Stimulated activated CD4-positive, alpha-beta T cell treated with anti-CD3 and anti-CD28 coated beads, Interleukin-4, amount 100 ng/mL, for 48 hours (primary cell): ENCODE results near the gene NR2F1-AS1.
"Not testable (repeated sequence)": the region's sequence is repeated elsewhere in the genome, so short reads cannot be mapped to it uniquely, and the experiment has no call there.

ENCODE experiments used
- DNase-seq, 2 donors: peaks; one replicate each; pipeline ENCODE4 v3.0.0-alpha.2; 2020; ENCODE audit warnings: low read depth in 2 of 2

NR2F1-AS1 gene

GRCh38 chr5:93430118-93430517, 150.9 kb downstream of the NR2F1-AS1 start:
- DNase-seq = no peak

DNA sequence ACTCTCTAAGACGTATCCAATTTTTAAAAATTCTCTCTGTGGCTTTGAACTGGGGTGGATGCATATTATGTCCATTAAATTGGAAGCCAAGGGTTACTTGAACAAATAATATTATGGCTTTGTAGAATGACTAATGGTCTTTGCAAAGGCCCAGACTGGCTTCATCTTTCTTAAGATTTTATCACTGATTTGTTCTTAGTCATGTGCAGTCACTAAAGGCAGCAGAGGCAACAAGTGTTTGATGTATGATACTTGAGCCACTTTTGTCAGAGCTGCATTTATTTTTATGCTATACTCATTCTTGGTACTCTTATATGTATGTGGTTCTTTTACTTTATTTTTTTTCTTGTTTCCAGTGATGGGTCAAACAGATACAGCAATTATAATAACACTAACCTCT, 152.2 kb downstream of the NR2F1-AS1 start:
- DNase-seq = no peak

DNA sequence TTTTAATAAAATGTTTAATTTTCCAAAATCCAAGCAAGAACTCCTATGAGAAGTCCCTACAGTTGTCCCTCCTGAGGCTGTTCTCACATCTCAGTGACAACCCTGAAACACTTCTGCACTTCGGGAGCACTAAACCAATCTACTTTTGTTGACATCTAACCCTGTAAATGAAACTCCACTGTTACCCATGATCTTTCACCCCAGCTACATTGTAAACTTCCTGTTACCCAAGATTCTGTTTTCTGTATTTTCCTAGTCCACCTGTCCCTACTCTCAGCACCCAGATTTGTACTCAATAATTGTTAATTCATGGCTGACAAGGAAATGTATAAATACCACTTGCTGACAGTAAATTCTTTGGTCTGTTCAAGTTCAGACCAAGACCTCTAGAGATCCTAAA, 153.7 kb downstream of the NR2F1-AS1 start:
- DNase-seq = no peak

DNA sequence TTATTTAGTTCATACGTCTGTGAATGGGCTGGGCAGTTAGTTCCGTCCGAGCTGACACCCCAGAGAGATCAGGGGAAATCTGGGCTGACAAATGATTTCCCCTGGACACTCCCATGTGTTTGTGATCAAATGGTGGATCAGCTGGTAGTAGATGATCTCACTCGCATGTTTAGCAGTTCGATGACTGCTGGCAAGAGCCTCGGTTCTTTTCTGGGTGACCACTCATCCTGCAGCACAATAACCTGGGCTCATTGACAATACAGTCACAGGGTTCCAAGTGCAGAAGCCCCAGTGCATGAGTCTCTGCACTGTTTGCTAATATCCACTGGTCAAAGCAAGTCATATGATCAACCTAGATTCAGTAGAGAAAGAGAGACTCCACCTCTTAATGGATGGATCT, 155.9 kb downstream of the NR2F1-AS1 start:
- DNase-seq = no peak

GRCh38 chr5:93423300-93423699, 157.7 kb downstream of the NR2F1-AS1 start:
- DNase-seq = no peak

DNA sequence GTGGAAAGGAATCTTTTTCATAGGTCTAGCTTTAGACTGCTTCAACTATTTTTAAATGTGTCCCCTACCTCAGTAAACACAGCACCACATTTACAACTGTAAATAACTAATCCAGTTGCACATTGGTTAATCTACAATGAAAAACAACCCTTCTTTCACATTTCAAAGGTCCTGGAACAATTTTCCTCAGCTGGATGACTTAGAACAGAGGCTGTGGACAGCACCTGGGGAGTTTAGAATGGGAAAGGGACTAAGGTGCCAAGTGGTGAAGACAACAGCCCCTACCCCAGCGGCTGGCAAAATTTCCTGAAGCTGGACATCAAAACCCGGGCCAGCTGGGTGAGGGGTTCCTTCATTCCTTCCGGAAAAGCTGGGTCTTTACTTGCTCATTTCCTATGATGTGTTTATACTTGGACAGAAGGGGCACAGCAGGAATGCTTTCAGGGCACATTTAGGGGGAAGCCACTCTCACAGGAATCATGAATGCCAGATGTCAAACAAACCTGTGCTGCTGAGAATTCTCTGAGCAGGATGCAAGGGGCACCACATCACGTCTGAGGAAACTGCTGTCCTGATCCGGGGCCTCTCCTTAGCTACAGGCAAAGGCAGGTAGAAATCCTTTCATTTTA, 158.3 kb downstream of the NR2F1-AS1 start:
- no peak for DNase-seq

GRCh38 chr5:93421987-93422401, 159.0 kb downstream of the NR2F1-AS1 start:
- no peak for DNase-seq

- no peak for DNase-seq
Measured at GRCh38 chr5:93421468-93421867, 159.6 kb downstream of the NR2F1-AS1 start.

DNA sequence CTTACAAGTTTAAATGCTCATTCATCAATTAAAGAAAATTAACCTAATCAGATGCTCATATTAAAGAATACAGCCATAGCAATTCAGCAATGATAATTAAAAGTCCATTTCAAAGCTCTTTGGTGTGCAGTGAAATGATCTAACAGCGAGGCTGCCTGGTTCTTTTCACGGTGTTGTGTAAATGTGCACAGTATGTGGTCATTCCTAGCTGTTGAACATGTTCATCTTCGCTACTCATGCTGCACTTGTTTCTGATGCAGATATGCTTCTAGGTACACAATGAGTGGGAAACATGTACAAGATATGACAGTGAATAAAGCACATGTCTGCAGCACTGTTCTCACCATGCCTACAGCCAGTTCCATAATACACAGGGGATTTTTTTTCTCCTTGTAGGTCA, 163.5 kb downstream of the NR2F1-AS1 start:
- no peak for DNase-seq

GRCh38 chr5:93415819-93416218, 165.2 kb downstream of the NR2F1-AS1 start:
- DNase-seq = no peak

GRCh38 chr5:93411716-93412115, 169.3 kb downstream of the NR2F1-AS1 start:
- no peak for DNase-seq

- DNase-seq = no peak
Measured at GRCh38 chr5:93409691-93410090, 171.3 kb downstream of the NR2F1-AS1 start.

- DNase-seq = no peak
Measured at GRCh38 chr5:93407454-93407853, 173.6 kb downstream of the NR2F1-AS1 start.

- no peak for DNase-seq
Measured at GRCh38 chr5:93406971-93407401, 174.0 kb downstream of the NR2F1-AS1 start.

GRCh38 chr5:93404246-93404645, 176.8 kb downstream of the NR2F1-AS1 start:
- no peak for DNase-seq

- DNase-seq = no peak
Measured at GRCh38 chr5:93403141-93403928, 177.7 kb downstream of the NR2F1-AS1 start.

- no peak for DNase-seq
Measured at GRCh38 chr5:93402451-93402850, 178.6 kb downstream of the NR2F1-AS1 start.

- DNase-seq = no peak
Measured at GRCh38 chr5:93401634-93402213, 179.3 kb downstream of the NR2F1-AS1 start.

DNA sequence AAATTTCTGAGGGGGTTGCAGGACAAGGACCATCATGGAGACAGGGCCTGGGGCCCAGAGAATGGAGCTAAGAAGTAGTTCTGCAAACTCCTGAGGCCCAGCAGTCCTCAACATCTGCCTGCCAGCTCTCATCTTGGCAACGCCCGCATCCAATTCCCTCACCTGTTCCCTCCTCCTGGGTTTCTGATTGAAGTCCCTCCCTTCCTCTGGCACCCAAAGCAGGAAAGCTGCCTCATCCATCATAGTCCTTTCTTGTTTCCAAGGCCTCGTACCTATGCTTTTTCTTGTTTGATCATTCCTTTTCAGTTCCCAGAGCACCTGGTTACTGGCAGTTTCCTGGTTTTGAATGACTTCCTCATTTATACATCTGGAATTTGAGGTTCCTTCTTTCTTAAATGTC, 181.3 kb downstream of the NR2F1-AS1 start:
- no peak for DNase-seq

- no peak for DNase-seq
Measured at GRCh38 chr5:93395971-93396379, 185.0 kb downstream of the NR2F1-AS1 start.

GRCh38 chr5:93395010-93395409, 186.0 kb downstream of the NR2F1-AS1 start:
- no peak for DNase-seq

GRCh38 chr5:93394301-93394700, 186.7 kb downstream of the NR2F1-AS1 start:
- no peak for DNase-seq

DNA sequence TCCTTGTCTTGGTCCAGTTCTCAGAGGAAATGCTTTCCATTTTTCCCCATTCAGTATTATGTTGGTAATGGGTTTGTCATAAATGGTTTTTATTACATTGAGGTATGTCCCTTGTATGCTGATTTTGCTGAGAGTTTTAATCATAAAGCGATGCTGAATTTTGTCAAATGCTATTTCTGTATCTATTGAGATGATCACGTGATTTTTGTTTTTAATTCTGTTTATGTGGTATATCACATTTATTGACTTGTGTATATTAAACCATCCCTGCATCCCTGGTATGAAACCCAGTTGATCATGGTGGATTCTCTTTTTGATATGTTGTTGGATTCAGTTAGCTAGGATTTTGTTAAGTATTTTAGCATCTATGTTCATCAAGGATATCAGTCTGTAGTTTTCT, 189.8 kb downstream of the NR2F1-AS1 start:
- not testable (repeated sequence) for DNase-seq
